Parietal lobe (tissue), 1 donor: Measurements from ENCODE around the gene NFIA. TPM values are rescaled to one million over a fixed set of nuclear protein-coding genes. Genes with fewer than 3 reads are reported as not detected.

Source experiments
- total RNA-seq: library from RNA; depleted of rRNA; stranded (reverse); fragments of >200 nt; gene quantifications from one replicate; pipeline ENCODE4 v1.2.3, GENCODE V29; 2014

Gene NFIA
- total RNA-seq = 84.5 TPM

GRCh38 chr1:61082311-61083012, at the start of gene NFIA:
Gene NFIA (plus strand): TSS chr1:61082561.

